PC-3 (cell line): ENCODE results near the gene ALX4.

Experiments
- EZH2phosphoT487 ChIP-seq: fragments of 300-600 bp; sonication (generic); IDR thresholded peaks from 2 replicates; pipeline ENCODE4 v1.6.1; 2018; ENCODE audit warnings: mild to moderate bottlenecking, antibody characterized with exemption, low read length, borderline replicate concordance
- TF ChIP-seq, protein P1 (sequence below): fragments of 300-600 bp; sonication (generic); conservative IDR thresholded peaks from 2 replicates; pipeline ENCODE4 v1.5.1; 2017; ENCODE audit warnings: antibody characterized with exemption, low read depth, mild to moderate bottlenecking, low read length

DNA sequence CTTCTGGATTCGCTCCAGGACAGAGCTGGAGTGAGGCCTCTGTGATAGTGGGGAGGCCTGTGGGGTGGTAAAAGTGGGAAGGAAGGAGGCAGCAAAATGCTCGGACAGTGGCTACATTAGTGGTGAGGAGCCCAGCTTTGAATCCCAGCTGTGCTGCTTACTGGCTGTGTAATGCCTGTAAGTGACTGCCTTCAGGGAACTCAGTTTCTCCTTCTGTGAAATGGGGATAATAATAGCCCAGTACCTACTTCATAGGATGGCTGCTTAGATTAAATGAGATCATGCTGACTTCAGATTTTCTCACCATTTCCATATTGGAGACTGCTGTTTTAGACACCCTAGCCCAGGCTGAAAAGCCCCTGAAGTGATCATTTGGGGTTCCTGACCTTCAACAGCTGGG, 8.4 kb upstream of the ALX4 start:
- TF ChIP-seq, protein P1, sequence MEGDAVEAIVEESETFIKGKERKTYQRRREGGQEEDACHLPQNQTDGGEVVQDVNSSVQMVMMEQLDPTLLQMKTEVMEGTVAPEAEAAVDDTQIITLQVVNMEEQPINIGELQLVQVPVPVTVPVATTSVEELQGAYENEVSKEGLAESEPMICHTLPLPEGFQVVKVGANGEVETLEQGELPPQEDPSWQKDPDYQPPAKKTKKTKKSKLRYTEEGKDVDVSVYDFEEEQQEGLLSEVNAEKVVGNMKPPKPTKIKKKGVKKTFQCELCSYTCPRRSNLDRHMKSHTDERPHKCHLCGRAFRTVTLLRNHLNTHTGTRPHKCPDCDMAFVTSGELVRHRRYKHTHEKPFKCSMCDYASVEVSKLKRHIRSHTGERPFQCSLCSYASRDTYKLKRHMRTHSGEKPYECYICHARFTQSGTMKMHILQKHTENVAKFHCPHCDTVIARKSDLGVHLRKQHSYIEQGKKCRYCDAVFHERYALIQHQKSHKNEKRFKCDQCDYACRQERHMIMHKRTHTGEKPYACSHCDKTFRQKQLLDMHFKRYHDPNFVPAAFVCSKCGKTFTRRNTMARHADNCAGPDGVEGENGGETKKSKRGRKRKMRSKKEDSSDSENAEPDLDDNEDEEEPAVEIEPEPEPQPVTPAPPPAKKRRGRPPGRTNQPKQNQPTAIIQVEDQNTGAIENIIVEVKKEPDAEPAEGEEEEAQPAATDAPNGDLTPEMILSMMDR: no peak
- no peak for TF ChIP-seq EZH2phosphoT487
